GM12892 (cell line): ENCODE data around the gene MYD88.
"Not testable (repeated sequence)": the region's sequence is repeated elsewhere in the genome, so short reads cannot be mapped to it uniquely, and the experiment has no call there.

Experiments used
- POLR2A ChIP-seq: IDR thresholded peaks from 2 replicates; pipeline ENCODE4 v1.6.1; 2011; ENCODE audit warnings: low read depth, low read length, control low read depth
- POLR2AphosphoS5 ChIP-seq: IDR thresholded peaks from 2 replicates; pipeline ENCODE4 v1.6.1; 2011; ENCODE audit warnings: low read depth, low read length, control low read depth

DNA sequence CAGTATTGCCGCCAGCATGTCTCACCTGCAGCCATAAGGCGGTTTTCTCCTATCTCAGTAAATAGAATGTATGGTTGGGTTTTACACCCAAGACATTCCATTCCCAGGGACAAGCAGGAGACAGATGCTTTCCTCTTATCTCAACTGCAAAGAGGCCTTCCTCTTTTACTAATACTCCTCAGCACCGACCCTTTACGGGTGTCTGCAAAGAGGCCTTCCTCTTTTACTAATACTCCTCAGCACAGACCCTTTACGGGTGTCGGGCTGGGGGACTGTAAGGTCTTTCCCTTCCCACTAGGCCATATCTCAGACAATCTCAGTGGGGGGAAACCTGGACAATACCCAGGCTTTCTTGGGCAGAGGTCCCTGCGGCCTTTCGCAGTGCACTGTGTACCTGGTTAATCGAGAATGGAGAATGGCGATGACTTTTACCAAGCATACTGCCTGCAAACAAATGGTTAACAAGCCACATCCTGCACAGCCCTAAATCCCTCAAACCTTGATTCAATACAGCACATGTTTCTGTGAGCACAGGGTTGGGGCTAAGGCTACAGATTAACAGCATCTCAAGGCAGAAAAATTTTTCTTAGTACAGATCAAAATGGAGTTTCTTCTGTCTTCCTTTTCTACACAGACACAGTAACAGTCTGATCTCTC is 2.7 kb upstream of the MYD88 start:
- TF ChIP-seq POLR2AphosphoS5, POLR2A: not testable (repeated sequence)
